Keratinocyte (primary cell): ENCODE measurements around the gene LYVE1. TPM values are rescaled to one million over a fixed set of nuclear protein-coding genes. Genes with fewer than 3 reads are reported as not detected.
A peak's percentile ranks its signal among the peaks of the same experiment; 100 is the strongest.

Experiments
- DNase-seq: peaks from one replicate; pipeline ENCODE4 v3.0.0-alpha.2; 2011; ENCODE audit warnings: low read depth, missing footprints, low spot score
- FAIRE-seq: peaks from 2 replicates; lab custom pipeline; 2011; peaks lifted over from hg19 to GRCh38; lab: Jason Lieb, UNC
- H2AFZ ChIP-seq: 2 replicates; pipeline ENCODE4 v1.6.0; 2012; ENCODE audit warnings: low read length, control low read depth, inconsistent platforms; ENCODE audit not compliant: control insufficient read depth
- H3K27ac ChIP-seq: 2 replicates; pipeline ENCODE4 v1.5.1; 2011; ENCODE audit warnings: low read length; ENCODE audit not compliant: control insufficient read depth, insufficient read depth
- H3K27me3 ChIP-seq: 3 replicates; pipeline ENCODE4 v1.6.0; 2011; ENCODE audit warnings: low read length; ENCODE audit not compliant: control insufficient read depth, insufficient read depth; ENCODE audit errors: extremely low read depth
- H3K36me3 ChIP-seq, 2 experiments: 2 replicates in 1 of 2; 3 replicates in 1 of 2; pipeline ENCODE4 v1.5.1; 2011; ENCODE audit warnings: low read length in 2 of 2, mild to moderate bottlenecking in 1 of 2; ENCODE audit not compliant: control insufficient read depth in 2 of 2, insufficient read depth in 2 of 2; ENCODE audit errors: extremely low read depth in 1 of 2
- H3K4me1 ChIP-seq: 3 replicates; pipeline ENCODE4 v1.5.1; 2011; ENCODE audit warnings: low read length; ENCODE audit not compliant: control insufficient read depth, insufficient read depth; ENCODE audit errors: extremely low read depth
- H3K4me2 ChIP-seq: 3 replicates; pipeline ENCODE4 v1.6.0; 2011; ENCODE audit warnings: low read depth, low read length; ENCODE audit not compliant: control insufficient read depth, insufficient read depth; ENCODE audit errors: extremely low read depth
- H3K4me3 ChIP-seq, 3 experiments: fragments of 200-600 bp in 1 of 3; sonication (generic) in 1 of 3; 2 replicates in 2 of 3; 3 replicates in 1 of 3; pipeline ENCODE4 v1.5.1; 2011 to 2016; ENCODE audit warnings: low read length in 3 of 3, mild to moderate bottlenecking in 3 of 3, control low read depth in 2 of 3, inconsistent platforms in 1 of 3, low read depth in 1 of 3, mixed read lengths in 1 of 3, mixed run types in 1 of 3, moderate library complexity in 1 of 3; ENCODE audit not compliant: control insufficient read depth in 2 of 3, insufficient read depth in 2 of 3; ENCODE audit errors: extremely low read depth in 1 of 3
- H3K79me2 ChIP-seq: 2 replicates; pipeline ENCODE4 v1.6.0; 2012; ENCODE audit warnings: low read length; ENCODE audit not compliant: control insufficient read depth, insufficient read depth
- H3K9ac ChIP-seq: 3 replicates; pipeline ENCODE4 v1.6.0; 2011; ENCODE audit warnings: low read length; ENCODE audit not compliant: control insufficient read depth, insufficient read depth; ENCODE audit errors: extremely low read depth
- H3K9me1 ChIP-seq: 3 replicates; pipeline ENCODE4 v1.6.0; 2011; ENCODE audit warnings: low read length; ENCODE audit not compliant: control insufficient read depth, insufficient read depth; ENCODE audit errors: extremely low read depth
- H3K9me3 ChIP-seq: 2 replicates; pipeline ENCODE4 v1.5.1; 2012; ENCODE audit warnings: low read depth, low read length; ENCODE audit not compliant: control insufficient read depth
- H4K20me1 ChIP-seq: 3 replicates; pipeline ENCODE4 v1.6.0; 2011; ENCODE audit warnings: low read length; ENCODE audit not compliant: control insufficient read depth, insufficient read depth; ENCODE audit errors: extremely low read depth
- EZH2 ChIP-seq: IDR thresholded peaks from one replicate; pipeline ENCODE4 v1.6.1; 2012; ENCODE audit warnings: inconsistent platforms, mild to moderate bottlenecking, low read length, moderate library complexity
- dilution Hi-C: fragments of 300-500 bp; cut with MboI; formaldehyde crosslinking; loops from one replicate; pipeline ENCODE4 v1.7.0; 2020; ENCODE audit warnings: low sequenced_read_pairs; ENCODE audit not compliant: extremely low pct_ligation_motif_present
- polyA plus RNA-seq, 5 experiments: library from polyadenylated mRNA; depleted of rRNA in 3 of 5; stranded (reverse) in 3 of 5; stranded (forward) in 1 of 5; unstranded in 1 of 5; fragments of >200 nt; gene quantifications; 1 replicate in 1 of 5; 2 replicates in 3 of 5; 3 replicates in 1 of 5; pipeline versions ENCODE4 v1.2.1 to v1.2.3, GENCODE V29; 2011 to 2012; ENCODE audit warnings: missing spikeins in 2 of 5, low read depth in 1 of 5, low replicate concordance in 1 of 5
- TF ChIP-seq, protein P1 (sequence below), 3 experiments: IDR thresholded peaks in 1 of 3; conservative IDR thresholded peaks in 1 of 3; optimal IDR thresholded peaks in 1 of 3; 2 replicates in 2 of 3; 3 replicates in 1 of 3; pipeline versions ENCODE3 to v1.5.1; 2011; ENCODE audit warnings: low read length in 3 of 3, mild to moderate bottlenecking in 3 of 3, moderate library complexity in 2 of 3, control low read depth in 1 of 3, inconsistent platforms in 1 of 3; ENCODE audit not compliant: insufficient read depth in 2 of 3; ENCODE audit errors: extremely low read depth in 1 of 3

The LYVE1 gene
- polyA plus RNA-seq, 1 donor (not counting 4 experiments of a cell fraction or from before 2014, with no cell fraction given), result not detected

DNA sequence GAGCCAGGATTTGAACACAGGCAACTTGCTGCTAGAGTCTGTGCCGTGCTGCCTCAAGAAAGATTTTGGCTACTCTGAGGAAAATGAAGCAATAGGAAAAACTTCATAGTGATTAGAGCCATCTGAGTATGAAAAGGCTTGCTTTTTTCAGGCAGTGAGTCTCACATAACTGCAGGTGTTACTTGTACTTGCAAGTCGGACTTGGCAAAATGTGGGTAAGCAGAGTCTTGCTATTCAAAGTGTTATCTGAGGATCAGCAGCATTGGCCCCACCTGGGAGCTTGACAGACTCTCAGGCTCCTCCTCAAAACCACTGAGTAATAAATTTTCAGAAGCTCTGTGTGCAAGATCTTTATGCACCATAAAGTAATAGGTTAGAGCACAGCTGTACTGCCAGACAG, 45.5 kb downstream of the LYVE1 start:
- Histone ChIP-seq H3K36me3 (peaks cover 2 to 12% of the 10 kb centered on the region in 2 experiments), H3K4me1 (peaks cover 58% of the 10 kb centered on the region)

DNA sequence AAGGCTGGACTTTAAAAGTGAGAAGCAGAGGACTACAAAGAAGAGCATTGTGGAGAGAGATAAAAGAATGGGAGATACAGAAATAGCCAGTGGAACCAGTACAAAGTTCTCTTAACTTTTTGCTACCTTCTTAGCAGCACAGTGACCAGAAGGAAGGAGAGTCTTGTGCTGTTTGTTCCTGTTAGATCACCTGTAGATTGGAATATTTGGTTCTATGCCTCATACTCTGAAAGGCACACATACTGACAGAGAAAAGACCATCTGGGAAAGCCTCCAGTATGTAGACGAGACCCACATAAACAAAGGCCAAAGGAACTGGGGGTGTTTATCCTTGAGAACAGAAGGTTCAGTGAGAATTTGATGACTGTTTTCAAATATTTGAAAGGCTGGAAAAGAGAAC, 46.2 kb downstream of the LYVE1 start:
- H3K4me1 ChIP-seq, result peaks cover 58% of the 10 kb centered on the region
- no peak for FAIRE-seq

More for the DNA sequence above, 45.5 kb downstream of the LYVE1 start:
- no peaks in the 10 kb centered on the region for H4K20me1 ChIP-seq
- H3K4me2 ChIP-seq, result peak overlapping the region; percentile 44
- peak; percentile 96 for FAIRE-seq
- no peaks in the 10 kb centered on the region for H3K79me2 ChIP-seq
- no peak overlapping the region for H2AFZ ChIP-seq
- no peak overlapping the region for H3K4me3 ChIP-seq
- dilution Hi-C loops, result loop anchor here (25.0 kb wide), 1 partner anchor 214 kb away; no protein-coding TSS in a partner anchor
- H3K9me1 ChIP-seq, result no peaks in the 10 kb centered on the region
- H3K9ac ChIP-seq, result peak overlapping the region; percentile 42
- DNase-seq, result peak; percentile 61
- no peaks in the 10 kb centered on the region for H3K27me3 ChIP-seq
- H3K27ac ChIP-seq, result peak overlapping the region; percentile 70
- H3K9me3 ChIP-seq, result no peaks in the 10 kb centered on the region
- TF ChIP-seq, protein P1, sequence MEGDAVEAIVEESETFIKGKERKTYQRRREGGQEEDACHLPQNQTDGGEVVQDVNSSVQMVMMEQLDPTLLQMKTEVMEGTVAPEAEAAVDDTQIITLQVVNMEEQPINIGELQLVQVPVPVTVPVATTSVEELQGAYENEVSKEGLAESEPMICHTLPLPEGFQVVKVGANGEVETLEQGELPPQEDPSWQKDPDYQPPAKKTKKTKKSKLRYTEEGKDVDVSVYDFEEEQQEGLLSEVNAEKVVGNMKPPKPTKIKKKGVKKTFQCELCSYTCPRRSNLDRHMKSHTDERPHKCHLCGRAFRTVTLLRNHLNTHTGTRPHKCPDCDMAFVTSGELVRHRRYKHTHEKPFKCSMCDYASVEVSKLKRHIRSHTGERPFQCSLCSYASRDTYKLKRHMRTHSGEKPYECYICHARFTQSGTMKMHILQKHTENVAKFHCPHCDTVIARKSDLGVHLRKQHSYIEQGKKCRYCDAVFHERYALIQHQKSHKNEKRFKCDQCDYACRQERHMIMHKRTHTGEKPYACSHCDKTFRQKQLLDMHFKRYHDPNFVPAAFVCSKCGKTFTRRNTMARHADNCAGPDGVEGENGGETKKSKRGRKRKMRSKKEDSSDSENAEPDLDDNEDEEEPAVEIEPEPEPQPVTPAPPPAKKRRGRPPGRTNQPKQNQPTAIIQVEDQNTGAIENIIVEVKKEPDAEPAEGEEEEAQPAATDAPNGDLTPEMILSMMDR (optimal IDR thresholded peaks at IDR 0.05 in 1 of 3, IDR thresholded peaks at IDR 0.05 in 1 of 3, conservative IDR thresholded peaks at IDR 0.05 in 1 of 3; ENCODE audit: extremely low read depth in 1 of 3, insufficient read depth in 2 of 3, low read length in 3 of 3), result no peak
- no peak for TF ChIP-seq EZH2

More for the DNA sequence above, 46.2 kb downstream of the LYVE1 start:
- no peaks in the 10 kb centered on the region for H3K79me2 ChIP-seq
- DNase-seq, result no peak
- H3K9me1 ChIP-seq, result no peaks in the 10 kb centered on the region
- no peaks in the 10 kb centered on the region for H4K20me1 ChIP-seq
- H3K27me3 ChIP-seq, result no peaks in the 10 kb centered on the region
- dilution Hi-C loops, result loop anchor here (25.0 kb wide), 1 partner anchor 215 kb away; no protein-coding TSS in a partner anchor
- H2AFZ ChIP-seq, result no peak overlapping the region
- no peak overlapping the region for H3K4me3 ChIP-seq
- H3K27ac ChIP-seq, result peak overlapping the region; percentile 70
- no peak overlapping the region for H3K9ac ChIP-seq
- H3K4me2 ChIP-seq, result peak overlapping the region; percentile 7
- H3K9me3 ChIP-seq, result no peaks in the 10 kb centered on the region
- TF ChIP-seq EZH2, result no peak
- TF ChIP-seq, protein P1 (optimal IDR thresholded peaks at IDR 0.05 in 1 of 3, IDR thresholded peaks at IDR 0.05 in 1 of 3, conservative IDR thresholded peaks at IDR 0.05 in 1 of 3; ENCODE audit: extremely low read depth in 1 of 3, insufficient read depth in 2 of 3, low read length in 3 of 3), result no peak
- peaks cover 0 to 12% of the 10 kb centered on the region in 2 experiments for H3K36me3 ChIP-seq
